ENCODE results near the gene BICD1.
"Not testable (repeated sequence)": the region's sequence is repeated elsewhere in the genome, so short reads cannot be mapped to it uniquely, and the experiment has no call there.

BICD1 gene

GRCh38 chr12:32196250-32197198 is 89.9 kb downstream of the BICD1 start:
- DNase-seq = no peak

- DNase-seq = no peak
Measured at GRCh38 chr12:32197421-32197820, 90.8 kb downstream of the BICD1 start.

GRCh38 chr12:32198555-32198954 is 91.9 kb downstream of the BICD1 start:
- DNase-seq = no peak

GRCh38 chr12:32201096-32201495 is 94.4 kb downstream of the BICD1 start:
- DNase-seq = no peak

GRCh38 chr12:32201976-32202375 is 95.3 kb downstream of the BICD1 start:
- DNase-seq = no peak

GRCh38 chr12:32205731-32206130 is 99.1 kb downstream of the BICD1 start:
- DNase-seq = no peak

- no peak for DNase-seq
Measured at GRCh38 chr12:32208355-32208754, 101.7 kb downstream of the BICD1 start.

- DNase-seq = no peak
Measured at GRCh38 chr12:32211066-32211899, 104.6 kb downstream of the BICD1 start.

GRCh38 chr12:32211900-32212156 is 105.2 kb downstream of the BICD1 start:
- DNase-seq = no peak

GRCh38 chr12:32214723-32215122 is 108.1 kb downstream of the BICD1 start:
- no peak for DNase-seq

- DNase-seq = no peak
Measured at GRCh38 chr12:32217354-32218310, 111.0 kb downstream of the BICD1 start.

GRCh38 chr12:32223941-32224340 is 117.3 kb downstream of the BICD1 start:
- DNase-seq = no peak

GRCh38 chr12:32226768-32227167 is 120.1 kb downstream of the BICD1 start:
- DNase-seq = no peak

- no peak for DNase-seq
Measured at GRCh38 chr12:32229971-32230612, 123.4 kb downstream of the BICD1 start.

GRCh38 chr12:32230613-32230993 is 124.0 kb downstream of the BICD1 start:
- DNase-seq = no peak

- DNase-seq = not testable (repeated sequence)
Measured at GRCh38 chr12:32231361-32231760, 124.7 kb downstream of the BICD1 start.

GRCh38 chr12:32233568-32233967 is 126.9 kb downstream of the BICD1 start:
- DNase-seq = no peak

GRCh38 chr12:32235251-32235650 is 128.6 kb downstream of the BICD1 start:
- DNase-seq = no peak

GRCh38 chr12:32240162-32240561 is 133.5 kb downstream of the BICD1 start:
- no peak for DNase-seq

- no peak for DNase-seq
Measured at GRCh38 chr12:32240831-32241230, 134.2 kb downstream of the BICD1 start.

GRCh38 chr12:32242641-32243040 is 136.0 kb downstream of the BICD1 start:
- no peak for DNase-seq

- DNase-seq = no peak
Measured at GRCh38 chr12:32248441-32249140, 141.9 kb downstream of the BICD1 start.
